GM10847 (cell line): ENCODE measurements around the gene PSMD13.

ENCODE experiments used
- POLR2A ChIP-seq: IDR thresholded peaks from 2 replicates; pipeline ENCODE4 v1.6.1; 2011; ENCODE audit not compliant: insufficient read length; ENCODE audit errors: extremely low read depth

PSMD13 gene

GRCh38 chr11:278001-278951 lies 41.5 kb downstream of the PSMD13 start, which contains the start of gene NLRP6:
Gene NLRP6, plus strand, starts transcription at chr11:278407. Its CDS starts 163 bp downstream, at chr11:278570.
- no peak for TF ChIP-seq POLR2A

GRCh38 chr11:279040-279965 lies 42.5 kb downstream of the PSMD13 start:
- TF ChIP-seq POLR2A: no peak

- TF ChIP-seq POLR2A: no peak
These were observed 43.4 kb downstream of the PSMD13 start for GRCh38 chr11:279966-280705.

- no peak for TF ChIP-seq POLR2A
These were observed 44.1 kb downstream of the PSMD13 start for GRCh38 chr11:280706-281485.

- no peak for TF ChIP-seq POLR2A
These were observed 44.8 kb downstream of the PSMD13 start for GRCh38 chr11:281486-282161.

GRCh38 chr11:282171-282570 lies 45.4 kb downstream of the PSMD13 start:
- TF ChIP-seq POLR2A: no peak

GRCh38 chr11:282630-283360 lies 46.0 kb downstream of the PSMD13 start:
- no peak for TF ChIP-seq POLR2A

GRCh38 chr11:283405-284104 lies 46.8 kb downstream of the PSMD13 start:
- no peak for TF ChIP-seq POLR2A

GRCh38 chr11:284105-285020 lies 47.6 kb downstream of the PSMD13 start:
- TF ChIP-seq POLR2A: no peak

GRCh38 chr11:285021-285893 lies 48.5 kb downstream of the PSMD13 start:
- TF ChIP-seq POLR2A: no peak

GRCh38 chr11:285894-286220 lies 49.1 kb downstream of the PSMD13 start:
- no peak for TF ChIP-seq POLR2A
